Glomerular endothelial cell (primary cell): ENCODE results near the gene PIGO. TPM values are rescaled to one million over a fixed set of nuclear protein-coding genes. Genes with fewer than 3 reads are reported as not detected.

ENCODE experiments used
- DNase-seq: peaks from one replicate; pipeline ENCODE4 v3.0.0-alpha.2; 2011; ENCODE audit warnings: low read depth, low spot score; ENCODE audit errors: extremely low read depth
- total RNA-seq: library from RNA; depleted of rRNA; stranded (reverse); fragments of >200 nt; gene quantifications from 2 replicates; pipeline ENCODE4 v1.2.3, GENCODE V29; 2015

The PIGO gene
- total RNA-seq, 1 donor from 2014 or later, result 17.3 TPM

GRCh38 chr9:35072461-35073278, 23.7 kb downstream of the PIGO start, which contains the start of gene VCP:
VCP (minus strand) TSS chr9:35072625; CDS start chr9:35072353, 272 bp downstream.
- peak; percentile 98 for DNase-seq

- DNase-seq, result no peak
These were observed 24.5 kb downstream of the PIGO start for GRCh38 chr9:35071814-35072460.

DNA sequence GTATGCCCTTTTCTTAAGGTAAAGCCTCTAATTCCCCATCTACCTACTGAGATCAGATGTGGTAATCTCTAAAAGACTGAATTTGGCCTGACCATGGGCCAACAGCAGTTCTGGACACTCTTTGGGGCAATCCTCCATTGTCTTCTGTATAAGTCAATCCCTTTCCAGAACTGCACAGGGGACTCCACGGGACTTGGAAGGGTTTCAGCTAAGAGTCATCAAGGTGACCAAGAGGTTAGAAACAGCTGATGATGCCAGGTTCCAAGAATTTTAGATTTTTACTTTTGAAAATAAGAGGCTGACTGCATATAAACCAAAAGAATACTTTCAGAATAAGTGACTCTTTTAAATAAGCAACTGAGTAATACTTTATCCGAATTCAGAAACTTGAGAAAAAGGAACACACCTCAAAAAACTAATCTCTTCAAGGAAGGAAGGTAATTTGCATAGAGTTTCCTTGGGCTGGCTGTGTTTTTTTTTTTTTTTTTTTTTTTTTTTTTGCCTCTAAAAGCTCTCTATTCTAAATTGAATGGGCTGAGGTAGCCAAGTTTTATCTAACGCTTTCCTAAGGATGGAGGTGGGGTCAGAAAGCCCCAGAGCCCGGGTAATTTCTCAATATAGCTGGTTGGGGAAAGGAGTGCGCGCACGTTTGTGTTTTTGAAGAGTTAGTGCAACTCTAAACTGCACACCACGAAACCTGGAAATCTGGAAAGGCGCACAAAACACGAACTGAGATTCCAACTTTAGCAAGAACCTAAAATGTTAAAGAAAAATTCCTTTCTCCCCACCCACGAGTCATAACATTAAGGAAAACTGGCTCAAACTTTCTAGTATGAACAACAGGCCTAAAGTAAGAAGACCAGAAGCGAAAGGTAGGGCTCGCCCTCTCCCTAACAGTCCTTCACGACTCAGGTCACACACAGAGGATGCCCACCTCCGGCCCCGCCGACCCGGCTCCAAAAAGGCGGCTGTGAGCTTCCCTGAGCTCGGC, 25.3 kb downstream of the PIGO start:
- no peak for DNase-seq

DNA sequence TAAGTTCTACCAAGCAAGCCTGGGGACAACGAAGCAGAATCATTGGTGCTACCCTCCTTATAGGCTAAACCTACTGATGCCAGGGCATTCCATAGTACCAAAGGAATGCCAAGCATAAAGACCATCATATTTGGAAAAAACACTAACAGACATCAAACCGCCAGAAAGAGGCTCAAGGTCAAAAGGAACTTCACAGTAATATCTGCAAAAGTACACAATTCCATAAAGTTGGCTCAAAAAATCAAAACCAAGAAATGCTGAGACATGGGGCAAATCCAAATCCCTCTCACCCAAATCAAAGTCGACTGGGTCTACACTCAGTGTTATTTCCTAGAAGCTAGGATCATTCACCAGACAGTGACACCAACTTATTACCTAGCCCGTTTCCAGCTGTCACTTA, 27.4 kb downstream of the PIGO start:
- no peak for DNase-seq

- DNase-seq, result no peak
These were observed 29.3 kb downstream of the PIGO start for GRCh38 chr9:35067056-35067455.

- no peak for DNase-seq
These were observed 35.7 kb downstream of the PIGO start for GRCh38 chr9:35060548-35061207.

DNA sequence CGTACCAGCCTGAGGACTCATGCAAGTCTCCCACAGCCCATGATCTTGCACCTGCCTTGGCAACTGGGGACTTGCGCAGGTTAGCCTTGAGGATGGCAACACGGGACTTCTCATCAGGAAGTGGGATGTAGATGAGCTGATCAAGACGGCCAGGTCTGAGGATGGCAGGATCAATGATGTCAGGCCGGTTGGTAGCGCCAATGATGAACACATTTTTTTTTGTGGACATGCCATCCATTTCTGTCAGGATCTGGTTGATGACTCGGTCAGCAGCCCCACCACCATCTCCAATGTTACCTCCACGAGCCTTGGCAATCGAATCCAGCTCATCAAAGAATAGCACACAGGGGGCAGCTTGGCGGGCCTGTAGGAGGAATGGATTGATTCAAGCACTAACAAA, 37.0 kb downstream of the PIGO start:
- DNase-seq, result no peak

GRCh38 chr9:35057271-35057620, 39.1 kb downstream of the PIGO start:
- no peak for DNase-seq

DNA sequence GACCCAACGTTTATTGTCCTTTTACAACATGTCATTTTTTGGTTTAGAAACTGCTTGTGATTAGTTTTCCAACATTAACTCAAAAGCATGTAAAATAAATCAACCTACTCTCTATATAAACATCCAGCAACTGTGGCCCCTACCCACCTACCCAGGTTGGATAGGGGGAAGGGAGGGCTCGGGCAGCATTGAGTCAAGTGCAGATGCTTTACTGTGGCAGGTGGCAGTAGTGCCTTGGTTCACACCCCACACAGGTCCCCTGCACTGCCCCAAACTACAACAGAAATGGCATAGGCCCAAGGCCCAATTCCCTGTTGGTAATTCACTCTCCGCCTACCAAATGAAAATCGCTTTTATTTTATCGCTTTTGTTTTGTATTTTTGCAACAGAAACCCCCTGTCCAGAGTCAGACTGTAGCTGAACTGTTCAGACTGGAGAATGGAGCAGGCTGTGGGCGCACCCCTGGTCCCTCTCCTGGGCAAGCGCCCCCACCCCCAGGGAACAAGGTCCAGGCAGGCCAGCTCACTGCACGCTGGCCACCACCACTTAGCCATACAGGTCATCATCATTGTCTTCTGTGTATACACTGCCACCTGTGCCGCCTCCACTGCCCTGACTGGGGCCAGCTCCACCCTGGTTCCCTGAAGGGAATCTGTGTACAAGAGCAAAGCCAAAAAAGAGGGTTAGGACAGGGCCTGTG, 39.7 kb downstream of the PIGO start:
- DNase-seq, result no peak

DNA sequence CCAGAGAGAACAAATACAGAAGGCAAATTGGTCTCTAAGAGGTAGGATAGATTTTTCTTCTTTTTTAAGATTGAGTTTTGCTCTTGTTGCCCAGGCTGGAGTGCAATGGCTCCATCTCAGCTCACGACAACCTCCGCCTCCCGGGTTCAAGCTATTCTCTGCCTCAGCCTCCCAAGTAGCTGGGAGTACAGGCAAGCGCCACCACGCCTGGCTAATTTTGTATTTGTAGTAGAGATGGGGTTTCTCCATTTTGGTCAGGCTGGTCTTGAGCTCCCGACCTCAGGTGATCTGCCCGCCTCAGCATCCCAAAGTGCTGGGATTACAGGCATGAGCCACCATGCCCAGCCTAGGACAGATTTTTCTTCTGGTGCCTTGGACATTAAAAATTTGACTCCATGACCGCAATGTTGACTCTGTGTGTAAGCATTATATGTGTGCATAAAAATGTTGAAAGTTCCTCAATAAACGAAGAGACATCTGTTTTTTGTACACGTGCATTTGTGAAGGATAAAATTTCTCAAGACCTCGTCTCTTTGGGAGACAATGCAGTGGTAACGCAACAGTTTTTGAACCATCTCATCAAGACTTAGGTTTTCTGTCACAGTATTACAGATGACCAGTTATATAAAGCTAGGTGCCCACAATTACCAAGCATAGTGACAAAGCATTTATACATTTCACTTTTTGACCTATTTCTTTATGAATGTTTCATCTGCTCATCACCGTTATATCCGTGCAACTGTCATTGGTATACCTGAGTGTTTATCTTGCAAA, 41.3 kb downstream of the PIGO start:
- DNase-seq, result no peak

GRCh38 chr9:35054185-35054835, 42.1 kb downstream of the PIGO start:
- DNase-seq, result no peak

DNA sequence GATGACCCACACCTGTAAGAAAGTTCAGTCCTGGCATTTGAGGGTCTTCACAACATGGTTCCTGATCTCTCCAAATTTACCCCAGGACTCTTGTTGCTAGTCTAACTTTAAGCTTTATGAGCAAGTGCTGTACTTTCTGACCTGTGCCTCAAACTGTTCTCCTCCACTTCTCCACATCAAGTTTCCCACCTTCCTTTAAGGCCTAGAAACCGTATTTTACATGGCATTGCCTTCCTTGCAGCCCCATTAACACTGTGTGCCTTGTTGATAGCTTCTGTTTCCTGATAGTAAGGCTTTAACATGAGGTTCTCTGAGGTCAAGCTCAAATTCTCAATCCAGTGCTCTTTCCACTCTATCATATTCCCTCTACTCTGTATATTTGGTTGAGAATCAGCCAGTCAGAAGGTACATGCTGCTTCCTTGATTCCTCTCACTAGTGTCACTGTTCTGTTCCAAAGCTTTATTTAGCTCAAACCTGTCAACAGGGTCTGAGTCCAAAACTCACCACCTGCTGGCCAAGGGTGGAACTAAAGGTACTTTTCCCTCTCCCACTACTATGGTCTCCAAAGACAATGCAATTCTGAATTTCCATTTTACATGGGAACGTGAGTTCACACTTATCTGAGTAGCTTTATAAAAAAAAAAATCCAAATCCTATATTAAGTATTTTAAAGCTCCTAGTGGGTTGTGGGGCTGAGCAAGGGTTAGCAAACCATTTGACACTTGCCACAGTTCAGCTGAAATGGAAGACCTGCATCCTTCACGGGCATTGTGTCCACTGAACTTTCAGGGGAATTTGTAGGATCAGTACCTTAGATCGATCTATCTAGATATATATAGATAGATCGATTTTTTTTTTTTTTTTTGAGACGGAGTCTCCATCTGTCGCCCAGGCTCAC, 45.1 kb downstream of the PIGO start:
- DNase-seq, result no peak

DNA sequence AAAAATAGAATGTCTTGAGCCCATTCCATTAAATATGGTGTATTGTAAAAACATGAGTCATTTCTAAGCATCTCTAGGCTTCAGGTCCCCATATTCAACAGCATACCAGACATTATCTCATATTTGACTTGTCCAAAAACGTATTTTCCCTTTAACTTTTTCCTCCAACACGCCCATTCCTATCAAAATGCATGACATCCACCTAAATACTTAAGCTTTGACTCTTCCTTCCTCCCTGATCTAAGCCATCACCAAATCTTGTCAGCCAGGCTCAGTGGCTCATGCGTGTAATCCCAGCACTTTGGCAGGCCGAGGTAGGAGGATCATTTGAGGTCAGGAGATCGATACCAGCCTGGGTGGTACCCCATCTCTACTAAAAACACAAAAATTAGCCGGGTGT, 47.9 kb downstream of the PIGO start:
- no peak for DNase-seq

- no peak for DNase-seq
These were observed 52.3 kb downstream of the PIGO start for GRCh38 chr9:35044071-35044470.

GRCh38 chr9:35042891-35043545, 53.4 kb downstream of the PIGO start:
- DNase-seq, result no peak

DNA sequence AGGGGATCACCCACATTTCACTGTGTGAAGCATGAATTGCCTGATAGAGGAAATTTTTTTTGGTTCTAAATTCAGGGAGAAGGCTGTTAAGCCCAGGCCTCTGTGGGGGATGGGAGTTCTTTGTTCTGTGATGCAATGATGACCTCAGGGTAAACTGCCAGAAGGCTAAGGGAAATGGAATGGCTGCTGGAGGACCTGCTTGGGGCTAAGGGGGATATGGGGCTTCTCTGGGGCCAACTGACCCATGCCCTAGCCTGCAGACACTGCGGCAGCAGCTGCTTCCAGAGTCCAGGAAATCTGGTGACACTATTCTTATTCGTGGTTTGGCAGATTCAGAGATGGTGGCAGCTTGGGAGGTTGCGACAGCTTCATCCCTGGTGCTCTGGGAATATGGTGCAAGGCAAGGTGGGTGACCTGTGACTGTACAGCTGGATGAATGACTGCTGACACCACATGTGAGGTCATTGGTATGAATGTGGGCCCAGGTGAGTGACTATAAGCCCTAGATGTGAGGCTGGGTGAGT, 54.2 kb downstream of the PIGO start:
- DNase-seq, result no peak
